ENCODE results near the gene CAMTA2. TPM values are rescaled to one million over a fixed set of nuclear protein-coding genes. Genes with fewer than 3 reads are reported as not detected.

CAMTA2 gene
- polyA plus RNA-seq, 2 of the 4 experiments (the other 2 are of a cell fraction) = 12.4 to 30.3 TPM

DNA sequence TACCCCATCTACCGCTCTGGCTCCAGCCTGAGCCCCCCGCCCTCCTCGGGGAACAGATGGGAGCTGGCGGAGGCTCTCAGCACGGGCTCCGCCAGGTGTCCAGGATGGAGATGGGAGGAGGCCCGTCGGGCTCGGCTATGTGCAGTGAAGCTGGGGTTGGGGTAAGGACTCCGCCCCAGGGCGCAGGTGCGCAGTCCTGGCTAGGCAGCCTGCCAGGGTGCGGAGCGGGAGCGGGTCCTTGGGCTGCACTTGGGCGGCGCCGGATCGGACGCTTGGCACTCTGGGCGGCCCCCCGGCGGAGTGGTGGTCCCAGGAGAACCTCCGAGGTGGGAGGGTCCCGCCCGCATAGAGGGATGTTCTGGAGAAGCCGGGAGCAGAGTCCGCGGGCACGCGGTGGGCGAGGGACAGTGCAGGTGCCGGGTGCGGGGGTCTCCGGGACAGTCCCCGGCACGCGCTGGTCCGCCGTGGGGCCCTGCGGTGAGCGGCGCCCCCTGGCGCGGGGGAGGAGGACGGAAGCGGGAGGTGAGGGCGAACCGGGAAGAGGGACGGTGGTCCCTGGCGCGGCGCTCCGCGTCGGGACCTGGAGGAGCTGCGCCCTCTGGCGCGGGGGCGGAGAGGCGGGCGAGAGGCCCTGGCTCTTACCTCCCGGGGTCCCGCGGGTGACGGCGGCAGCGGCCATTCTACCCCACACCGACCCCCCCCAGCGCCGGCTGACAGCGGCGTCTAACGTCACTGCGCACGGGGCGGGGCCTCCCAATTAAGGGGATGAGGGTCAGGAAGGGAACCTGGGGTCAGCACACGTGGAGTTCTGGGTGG, at the start of gene CAMTA2 (continued):
- TF ChIP-seq EP300 (IDR thresholded peaks at IDR 0.05) (no peak), SMC3 (IDR thresholded peaks at IDR 0.05) (peak; percentile 71), KDM1A (IDR thresholded peaks at IDR 0.05; ENCODE audit: low read depth) (no peak), NR3C1 (IDR thresholded peaks at IDR 0.05) (no peak), CHD4 (IDR thresholded peaks at IDR 0.05; ENCODE audit: borderline replicate concordance) (peak; percentile 73; the same call in 1 of the 2 replicates), PHF8 (IDR thresholded peaks at IDR 0.05; ENCODE audit: borderline replicate concordance, low read depth) (peak; percentile 66; the same call in 1 of the 2 replicates), JUN (IDR thresholded peaks at IDR 0.05) (peak; percentile 58 to 92; a peak in 4 of 5 replicates), FOXS1 (CRISPR knock-in tag; IDR thresholded peaks at IDR 0.05) (no peak), FOSL2 (IDR thresholded peaks at IDR 0.05) (no peak), FOSL2 (CRISPR knock-in tag; IDR thresholded peaks at IDR 0.05) (no peak)

DNA sequence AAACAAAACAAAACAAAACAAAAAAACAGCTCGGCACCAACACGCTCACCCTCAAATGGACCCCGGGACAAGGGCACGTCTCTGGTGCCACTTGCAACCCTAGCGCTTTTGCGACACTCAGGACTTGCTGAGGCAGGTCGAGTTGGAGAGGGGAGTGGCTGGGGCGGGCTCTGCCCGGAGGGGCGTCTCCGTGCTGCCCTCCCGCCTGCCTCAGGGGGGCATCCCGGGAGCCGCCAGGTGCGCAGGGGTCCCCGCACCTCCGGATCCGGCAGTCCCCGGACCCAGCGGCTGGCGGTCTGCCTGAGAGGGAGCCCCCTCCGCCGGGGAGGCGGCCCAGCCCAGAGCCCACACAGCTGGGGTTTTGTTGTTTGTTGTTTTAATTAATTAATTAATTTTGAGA, 47.8 kb upstream of the CAMTA2 start, which contains the start of gene SLC52A1:
TSS of gene SLC52A1 (minus strand) at position 112 of the 400 bp plus-strand sequence. CDS start 820 bp downstream, outside the sequence.
- peak within 1 kb of the TSS; percentile 44 for H3K4me3 ChIP-seq
- peak; percentile 55 to 65 for ATAC-seq
- DNase-seq (ENCODE audit: low read depth in 1 of 2, low spot score in 1 of 2) = peak; percentile 47 to 51
- peak within 1 kb of the TSS; percentile 77 for H3K4me2 ChIP-seq
- no peak for FAIRE-seq
- H3K27ac ChIP-seq = peak within 1 kb of the TSS; percentile 14 to 81; a peak in 4 of 6 replicates
- WGBS (ENCODE audit: missing lambda C conversion rate) = 4% methylated on average over 19 of the region's 24 CpGs
- H3K9me3 ChIP-seq = no peaks in the 10 kb centered on the region
- ChIA-PET POLR2A (interaction anchor here (1.4 to 1.7 kb wide), 3 partner anchors 10 to 68 kb away, joined by 5 to 8 read pairs (median 8); partner anchors contain the start of gene SPAG7), CTCF (interaction anchor here (0.6 to 4.7 kb wide), 6 partner anchors 13 to 320 kb away, joined by 3 to 23 read pairs (median 7); partner anchors contain the start of genes CAMTA2 and ZNF594)
- TF ChIP-seq ZNF302 (CRISPR knock-in tag; IDR thresholded peaks at IDR 0.05) = no peak
- no peak for TF ChIP-seq HOXA7 (CRISPR knock-in tag; IDR thresholded peaks at IDR 0.05)
- peak; percentile 16 for TF ChIP-seq MAFK (IDR thresholded peaks at IDR 0.05; ENCODE audit: partially characterized antibody)
- no peak for TF ChIP-seq JUNB (IDR thresholded peaks at IDR 0.05)
- H3K4me1 ChIP-seq = peaks cover 3% of the 10 kb centered on the region; the same call in 1 of the 3 replicates

DNA sequence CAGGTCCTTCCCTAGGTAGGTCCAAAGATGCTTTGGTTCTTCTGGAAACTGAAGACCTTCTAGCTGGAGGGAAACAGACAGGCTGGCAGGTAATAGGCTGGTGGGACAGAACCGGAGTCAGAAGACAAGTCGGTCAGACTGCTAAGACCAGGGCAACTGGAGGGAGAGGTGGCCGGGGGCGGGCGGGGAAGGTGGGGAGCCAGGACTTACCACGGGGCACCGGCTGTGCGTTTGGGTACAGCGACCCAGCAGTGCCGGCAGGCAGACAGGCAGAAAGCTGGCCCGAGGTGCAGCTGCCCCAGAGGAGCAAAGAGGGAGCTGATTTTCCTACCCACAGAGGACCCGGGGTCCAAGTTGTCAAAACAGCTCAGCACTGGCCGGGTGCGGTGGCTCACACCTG, 47.2 kb upstream of the CAMTA2 start:
- whole genome bisulfite sequencing (ENCODE audit: missing lambda C conversion rate) = 79% methylated on average over 14 of the region's 14 CpGs
- Histone ChIP-seq H3K27ac (peak overlapping the region in 1 of 2 experiments; percentile 81; a peak in 4 of 6 replicates), H3K4me1 (peaks cover 3% of the 10 kb centered on the region; the same call in 1 of the 3 replicates), H3K4me2 (peak overlapping the region; percentile 77), H3K9me3 (no peaks in the 10 kb centered on the region), H3K4me3 (no peak overlapping the region; the same call in 2 of the 3 replicates)
- ATAC-seq (no peak; a peak in 1 of 6 replicates), FAIRE-seq (no peak), DNase-seq (ENCODE audit: low read depth in 1 of 2, low spot score in 1 of 2) (no peak)
- POLR2A ChIA-PET = interaction anchor here (1.5 to 1.7 kb wide), 2 partner anchors 15 to 67 kb away, joined by 8 read pairs; partner anchors contain the start of gene SPAG7
- CTCF ChIA-PET = interaction anchor here (0.6 to 5.7 kb wide), 9 partner anchors 11 to 299 kb away, joined by 3 to 42 read pairs (median 6); partner anchors contain the start of genes CAMTA2 and CHRNE
- no peak for TF ChIP-seq MAZ (IDR thresholded peaks at IDR 0.05; ENCODE audit: borderline replicate concordance, low read depth, low read length)
- no peak for TF ChIP-seq TP53 (CRISPR knock-in tag; IDR thresholded peaks at IDR 0.05)
- TF ChIP-seq NFE2L2 (conservative IDR thresholded peaks at IDR 0.05; ENCODE audit: low read length) = no peak
- no peak for TF ChIP-seq ZFP36 (IDR thresholded peaks at IDR 0.05; ENCODE audit: borderline replicate concordance, partially characterized antibody)

DNA sequence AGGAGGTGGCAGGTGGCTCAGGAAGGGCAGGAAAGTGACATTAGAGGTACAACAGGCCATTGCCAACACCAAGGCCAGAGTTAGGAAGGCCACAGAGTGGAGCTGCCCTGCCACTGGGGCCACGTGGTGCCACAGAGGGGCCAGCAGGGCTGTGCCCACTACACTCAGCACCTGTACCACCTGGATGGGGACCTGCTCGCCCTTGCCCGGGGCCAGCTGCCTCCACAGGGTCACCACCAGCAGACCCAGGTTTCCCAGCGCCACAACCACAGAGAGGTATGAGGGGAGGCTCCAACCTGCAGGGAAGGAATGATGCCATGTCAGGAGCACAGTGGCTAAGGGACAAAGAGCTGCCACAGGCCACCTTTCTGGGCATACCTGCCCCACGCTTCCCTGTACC, 46.6 kb upstream of the CAMTA2 start:
- DNase-seq (ENCODE audit: low read depth in 1 of 2, low spot score in 1 of 2) = no peak
- Histone ChIP-seq H3K4me3 (no peak overlapping the region), H3K4me2 (no peak overlapping the region), H3K27ac (no peak overlapping the region), H3K4me1 (peaks cover 3% of the 10 kb centered on the region; the same call in 1 of the 3 replicates), H3K9me3 (no peaks in the 10 kb centered on the region)
- peak in 1 of 2 experiments; percentile 2; a peak in 2 of 6 replicates for ATAC-seq
- CTCF ChIA-PET = interaction anchor here (0.6 to 5.7 kb wide), 9 partner anchors 12 to 300 kb away, joined by 3 to 42 read pairs (median 6); partner anchors contain the start of genes CAMTA2 and CHRNE
- no peak for FAIRE-seq
- POLR2A ChIA-PET = interaction anchor here (1.5 kb wide), 1 partner anchor 14 kb away, joined by 8 read pairs; no protein-coding TSS in a partner anchor
- 84% methylated on average over 5 of the region's 5 CpGs for WGBS (ENCODE audit: missing lambda C conversion rate)
- TF ChIP-seq CHD2 (IDR thresholded peaks at IDR 0.05; ENCODE audit: low read length, partially characterized antibody) = no peak
- TF ChIP-seq RFX5 (IDR thresholded peaks at IDR 0.05) = no peak
- no peak for TF ChIP-seq RCOR1 (IDR thresholded peaks at IDR 0.05; ENCODE audit: low read depth, low read length)
- TF ChIP-seq, protein P1, sequence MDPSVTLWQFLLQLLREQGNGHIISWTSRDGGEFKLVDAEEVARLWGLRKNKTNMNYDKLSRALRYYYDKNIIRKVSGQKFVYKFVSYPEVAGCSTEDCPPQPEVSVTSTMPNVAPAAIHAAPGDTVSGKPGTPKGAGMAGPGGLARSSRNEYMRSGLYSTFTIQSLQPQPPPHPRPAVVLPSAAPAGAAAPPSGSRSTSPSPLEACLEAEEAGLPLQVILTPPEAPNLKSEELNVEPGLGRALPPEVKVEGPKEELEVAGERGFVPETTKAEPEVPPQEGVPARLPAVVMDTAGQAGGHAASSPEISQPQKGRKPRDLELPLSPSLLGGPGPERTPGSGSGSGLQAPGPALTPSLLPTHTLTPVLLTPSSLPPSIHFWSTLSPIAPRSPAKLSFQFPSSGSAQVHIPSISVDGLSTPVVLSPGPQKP (IDR thresholded peaks at IDR 0.05; ENCODE audit: low read depth, low read length) = no peak
- no peak for TF ChIP-seq SREBF2 (IDR thresholded peaks at IDR 0.05)
- TF ChIP-seq CHD4 (IDR thresholded peaks at IDR 0.05; ENCODE audit: borderline replicate concordance) = no peak
- TF ChIP-seq FOSB (CRISPR knock-in tag; IDR thresholded peaks at IDR 0.05) = no peak
- no peak for TF ChIP-seq EHMT2 (IDR thresholded peaks at IDR 0.05; ENCODE audit: low read depth)
- TF ChIP-seq, protein P2, sequence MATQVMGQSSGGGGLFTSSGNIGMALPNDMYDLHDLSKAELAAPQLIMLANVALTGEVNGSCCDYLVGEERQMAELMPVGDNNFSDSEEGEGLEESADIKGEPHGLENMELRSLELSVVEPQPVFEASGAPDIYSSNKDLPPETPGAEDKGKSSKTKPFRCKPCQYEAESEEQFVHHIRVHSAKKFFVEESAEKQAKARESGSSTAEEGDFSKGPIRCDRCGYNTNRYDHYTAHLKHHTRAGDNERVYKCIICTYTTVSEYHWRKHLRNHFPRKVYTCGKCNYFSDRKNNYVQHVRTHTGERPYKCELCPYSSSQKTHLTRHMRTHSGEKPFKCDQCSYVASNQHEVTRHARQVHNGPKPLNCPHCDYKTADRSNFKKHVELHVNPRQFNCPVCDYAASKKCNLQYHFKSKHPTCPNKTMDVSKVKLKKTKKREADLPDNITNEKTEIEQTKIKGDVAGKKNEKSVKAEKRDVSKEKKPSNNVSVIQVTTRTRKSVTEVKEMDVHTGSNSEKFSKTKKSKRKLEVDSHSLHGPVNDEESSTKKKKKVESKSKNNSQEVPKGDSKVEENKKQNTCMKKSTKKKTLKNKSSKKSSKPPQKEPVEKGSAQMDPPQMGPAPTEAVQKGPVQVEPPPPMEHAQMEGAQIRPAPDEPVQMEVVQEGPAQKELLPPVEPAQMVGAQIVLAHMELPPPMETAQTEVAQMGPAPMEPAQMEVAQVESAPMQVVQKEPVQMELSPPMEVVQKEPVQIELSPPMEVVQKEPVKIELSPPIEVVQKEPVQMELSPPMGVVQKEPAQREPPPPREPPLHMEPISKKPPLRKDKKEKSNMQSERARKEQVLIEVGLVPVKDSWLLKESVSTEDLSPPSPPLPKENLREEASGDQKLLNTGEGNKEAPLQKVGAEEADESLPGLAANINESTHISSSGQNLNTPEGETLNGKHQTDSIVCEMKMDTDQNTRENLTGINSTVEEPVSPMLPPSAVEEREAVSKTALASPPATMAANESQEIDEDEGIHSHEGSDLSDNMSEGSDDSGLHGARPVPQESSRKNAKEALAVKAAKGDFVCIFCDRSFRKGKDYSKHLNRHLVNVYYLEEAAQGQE (IDR thresholded peaks at IDR 0.05) = no peak

All from A549 (cell line).